Neural cell (in vitro differentiated cells): ENCODE measurements around the gene DEUP1. TPM values are rescaled to one million over a fixed set of nuclear protein-coding genes. Genes with fewer than 3 reads are reported as not detected.

Experiments
- H2AFZ ChIP-seq: fragments of 200-600, 300-800 bp; sonication (generic), shearing (Covaris generic); 2 replicates; pipeline ENCODE4 v1.6.0; 2014; ENCODE audit warnings: low read depth, mild to moderate bottlenecking, antibody characterized with exemption, low read length, moderate library complexity
- H3F3A ChIP-seq: fragments of 200-600 bp; shearing (Covaris generic); 2 replicates; pipeline ENCODE4 v1.6.1; 2016; ENCODE audit warnings: mild to moderate bottlenecking, moderate library complexity, mixed read lengths, antibody characterized with exemption, low read length; ENCODE audit not compliant: insufficient read depth, poor library complexity, severe bottlenecking
- H3K27ac ChIP-seq: fragments of 200-600, 300-800 bp; sonication (generic), shearing (Covaris generic); 2 replicates; pipeline ENCODE4 v1.5.1; 2014; ENCODE audit warnings: mild to moderate bottlenecking, low read length, moderate library complexity
- H3K27me3 ChIP-seq: fragments of 300-800, 200-600 bp; sonication (generic), shearing (Covaris generic); 2 replicates; pipeline ENCODE4 v1.6.0; 2014; ENCODE audit warnings: mild to moderate bottlenecking, low read depth, low read length, moderate library complexity; ENCODE audit not compliant: insufficient read depth
- H3K36me3 ChIP-seq: fragments of 300-800, 200-600 bp; sonication (generic), shearing (Covaris generic); 2 replicates; pipeline ENCODE4 v1.5.1; 2014; ENCODE audit warnings: mild to moderate bottlenecking, antibody characterized with exemption, low read length, moderate library complexity; ENCODE audit not compliant: insufficient read depth
- H3K4me2 ChIP-seq: fragments of 300-800, 200-600 bp; sonication (generic), shearing (Covaris generic); 2 replicates; pipeline ENCODE4 v1.6.0; 2014; ENCODE audit warnings: mild to moderate bottlenecking, low read length
- H3K4me3 ChIP-seq: fragments of 300-800, 200-600 bp; sonication (generic), shearing (Covaris generic); 2 replicates; pipeline ENCODE4 v1.5.1; 2014; ENCODE audit warnings: mild to moderate bottlenecking, low read length, moderate library complexity
- H3K79me2 ChIP-seq: fragments of 200-600 bp; shearing (Covaris generic); replicated peaks from 2 replicates; pipeline ENCODE4 v1.6.0; 2014; ENCODE audit warnings: mild to moderate bottlenecking, low read length, moderate library complexity; ENCODE audit not compliant: insufficient read depth
- H3K9ac ChIP-seq: fragments of 300-800, 200-600 bp; sonication (generic), shearing (Covaris generic); 2 replicates; pipeline ENCODE4 v1.6.1; 2016; ENCODE audit warnings: mild to moderate bottlenecking, low read length, mixed read lengths
- H3K9me2 ChIP-seq: fragments of 200-600 bp; shearing (Covaris generic); 2 replicates; pipeline ENCODE4 v1.6.1; 2016; ENCODE audit warnings: mild to moderate bottlenecking, low read length, mixed read lengths; ENCODE audit not compliant: insufficient read depth
- H3K9me3 ChIP-seq: fragments of 200-600, 300-800 bp; sonication (generic), shearing (Covaris generic); 2 replicates; pipeline ENCODE4 v1.6.1; 2016; ENCODE audit warnings: mild to moderate bottlenecking, mixed run types, low read length, moderate library complexity, mixed read lengths
- H4K20me1 ChIP-seq: fragments of 200-600 bp; shearing (Covaris generic); 2 replicates; pipeline ENCODE4 v1.6.1; 2016; ENCODE audit warnings: mild to moderate bottlenecking, mixed run types; ENCODE audit not compliant: insufficient read depth
- EP300 ChIP-seq: fragments of 450-650 bp; conservative IDR thresholded peaks from 2 replicates; pipeline ENCODE4 v1.6.1; 2014; ENCODE audit warnings: antibody characterized with exemption, mild to moderate bottlenecking, moderate library complexity; ENCODE audit not compliant: poor library complexity, severe bottlenecking
- EZH2 ChIP-seq: fragments of 200-600, 300-800 bp; shearing (Covaris generic), sonication (generic); IDR thresholded peaks from 2 replicates; pipeline ENCODE4 v1.6.1; 2014; ENCODE audit warnings: antibody characterized with exemption, low read length, borderline replicate concordance, mild to moderate bottlenecking; ENCODE audit not compliant: insufficient read depth, poor library complexity, severe bottlenecking
- MXI1 ChIP-seq: fragments of 450-650 bp; conservative IDR thresholded peaks from 2 replicates; pipeline ENCODE4 v1.6.1; 2014; ENCODE audit warnings: antibody characterized with exemption, mild to moderate bottlenecking; ENCODE audit not compliant: poor library complexity, severe bottlenecking
- POLR2AphosphoS5 ChIP-seq: IDR thresholded peaks from 2 replicates; pipeline ENCODE4 v1.6.1; 2012
- RAD21 ChIP-seq: fragments of 450-650 bp; conservative IDR thresholded peaks from 2 replicates; pipeline ENCODE4 v1.6.1; 2014; ENCODE audit warnings: antibody characterized with exemption, mild to moderate bottlenecking, moderate library complexity
- SMC3 ChIP-seq: fragments of 450-650 bp; conservative IDR thresholded peaks from 2 replicates; pipeline ENCODE4 v1.6.1; 2014; ENCODE audit warnings: antibody characterized with exemption, mild to moderate bottlenecking, moderate library complexity; ENCODE audit not compliant: poor library complexity
- TAF1 ChIP-seq: IDR thresholded peaks from 2 replicates; pipeline ENCODE4 v1.6.1; 2012; ENCODE audit warnings: low read depth
- polyA plus RNA-seq: library from polyadenylated mRNA; depleted of rRNA; stranded (reverse); fragments of >200 nt; gene quantifications from 2 replicates; pipeline ENCODE4 v1.2.3, GENCODE V29; 2014
- TF ChIP-seq, protein P1 (sequence below): IDR thresholded peaks from 2 replicates; pipeline ENCODE4 v1.6.1; 2012; ENCODE audit warnings: borderline replicate concordance
- TF ChIP-seq, protein P2 (sequence below): fragments of 450-650 bp; IDR thresholded peaks from 2 replicates; pipeline ENCODE4 v1.5.1; 2014; ENCODE audit warnings: antibody characterized with exemption, mild to moderate bottlenecking, moderate library complexity; ENCODE audit not compliant: poor library complexity, severe bottlenecking

DEUP1 gene
- polyA plus RNA-seq, 1 donor from 2014 or later, result 0.46 TPM

DNA sequence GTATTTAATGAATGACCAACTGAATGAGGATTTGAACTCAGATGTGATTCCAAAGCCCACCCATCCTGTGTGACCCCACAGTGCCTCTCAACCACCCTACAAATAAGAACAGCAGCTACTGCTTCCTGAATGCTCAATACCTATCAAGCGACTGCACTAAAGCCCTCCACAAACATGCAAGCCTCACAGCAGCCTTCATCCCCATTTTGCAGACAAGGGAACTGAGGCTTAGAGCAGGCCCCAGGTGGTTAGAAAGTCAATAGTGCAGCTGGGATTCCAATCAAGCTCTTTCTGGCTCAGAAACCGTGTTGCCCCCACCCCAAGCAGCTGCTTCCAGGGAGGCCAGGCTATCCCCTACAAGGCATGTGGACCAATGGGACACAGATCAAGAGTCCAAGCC is 155.4 kb downstream of the DEUP1 start:
- no peak overlapping the region for H2AFZ ChIP-seq
- no peaks in the 10 kb centered on the region for H3K79me2 ChIP-seq
- H3K36me3 ChIP-seq, result no peaks in the 10 kb centered on the region
- no peaks in the 10 kb centered on the region for H3K9me2 ChIP-seq
- no peak overlapping the region for H3K4me2 ChIP-seq
- no peak overlapping the region for H3K27ac ChIP-seq
- H4K20me1 ChIP-seq, result no peaks in the 10 kb centered on the region
- no peak overlapping the region for H3K9ac ChIP-seq
- H3K4me3 ChIP-seq, result no peak overlapping the region
- no peaks in the 10 kb centered on the region for H3F3A ChIP-seq
- H3K9me3 ChIP-seq, result no peaks in the 10 kb centered on the region
- no peaks in the 10 kb centered on the region for H3K27me3 ChIP-seq
- no peak for TF ChIP-seq SMC3
- TF ChIP-seq, protein P1, sequence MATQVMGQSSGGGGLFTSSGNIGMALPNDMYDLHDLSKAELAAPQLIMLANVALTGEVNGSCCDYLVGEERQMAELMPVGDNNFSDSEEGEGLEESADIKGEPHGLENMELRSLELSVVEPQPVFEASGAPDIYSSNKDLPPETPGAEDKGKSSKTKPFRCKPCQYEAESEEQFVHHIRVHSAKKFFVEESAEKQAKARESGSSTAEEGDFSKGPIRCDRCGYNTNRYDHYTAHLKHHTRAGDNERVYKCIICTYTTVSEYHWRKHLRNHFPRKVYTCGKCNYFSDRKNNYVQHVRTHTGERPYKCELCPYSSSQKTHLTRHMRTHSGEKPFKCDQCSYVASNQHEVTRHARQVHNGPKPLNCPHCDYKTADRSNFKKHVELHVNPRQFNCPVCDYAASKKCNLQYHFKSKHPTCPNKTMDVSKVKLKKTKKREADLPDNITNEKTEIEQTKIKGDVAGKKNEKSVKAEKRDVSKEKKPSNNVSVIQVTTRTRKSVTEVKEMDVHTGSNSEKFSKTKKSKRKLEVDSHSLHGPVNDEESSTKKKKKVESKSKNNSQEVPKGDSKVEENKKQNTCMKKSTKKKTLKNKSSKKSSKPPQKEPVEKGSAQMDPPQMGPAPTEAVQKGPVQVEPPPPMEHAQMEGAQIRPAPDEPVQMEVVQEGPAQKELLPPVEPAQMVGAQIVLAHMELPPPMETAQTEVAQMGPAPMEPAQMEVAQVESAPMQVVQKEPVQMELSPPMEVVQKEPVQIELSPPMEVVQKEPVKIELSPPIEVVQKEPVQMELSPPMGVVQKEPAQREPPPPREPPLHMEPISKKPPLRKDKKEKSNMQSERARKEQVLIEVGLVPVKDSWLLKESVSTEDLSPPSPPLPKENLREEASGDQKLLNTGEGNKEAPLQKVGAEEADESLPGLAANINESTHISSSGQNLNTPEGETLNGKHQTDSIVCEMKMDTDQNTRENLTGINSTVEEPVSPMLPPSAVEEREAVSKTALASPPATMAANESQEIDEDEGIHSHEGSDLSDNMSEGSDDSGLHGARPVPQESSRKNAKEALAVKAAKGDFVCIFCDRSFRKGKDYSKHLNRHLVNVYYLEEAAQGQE, result no peak
- TF ChIP-seq, protein P2, sequence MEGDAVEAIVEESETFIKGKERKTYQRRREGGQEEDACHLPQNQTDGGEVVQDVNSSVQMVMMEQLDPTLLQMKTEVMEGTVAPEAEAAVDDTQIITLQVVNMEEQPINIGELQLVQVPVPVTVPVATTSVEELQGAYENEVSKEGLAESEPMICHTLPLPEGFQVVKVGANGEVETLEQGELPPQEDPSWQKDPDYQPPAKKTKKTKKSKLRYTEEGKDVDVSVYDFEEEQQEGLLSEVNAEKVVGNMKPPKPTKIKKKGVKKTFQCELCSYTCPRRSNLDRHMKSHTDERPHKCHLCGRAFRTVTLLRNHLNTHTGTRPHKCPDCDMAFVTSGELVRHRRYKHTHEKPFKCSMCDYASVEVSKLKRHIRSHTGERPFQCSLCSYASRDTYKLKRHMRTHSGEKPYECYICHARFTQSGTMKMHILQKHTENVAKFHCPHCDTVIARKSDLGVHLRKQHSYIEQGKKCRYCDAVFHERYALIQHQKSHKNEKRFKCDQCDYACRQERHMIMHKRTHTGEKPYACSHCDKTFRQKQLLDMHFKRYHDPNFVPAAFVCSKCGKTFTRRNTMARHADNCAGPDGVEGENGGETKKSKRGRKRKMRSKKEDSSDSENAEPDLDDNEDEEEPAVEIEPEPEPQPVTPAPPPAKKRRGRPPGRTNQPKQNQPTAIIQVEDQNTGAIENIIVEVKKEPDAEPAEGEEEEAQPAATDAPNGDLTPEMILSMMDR, result no peak
- TF ChIP-seq POLR2AphosphoS5, result no peak
- TF ChIP-seq EP300, result no peak
- no peak for TF ChIP-seq TAF1

DNA sequence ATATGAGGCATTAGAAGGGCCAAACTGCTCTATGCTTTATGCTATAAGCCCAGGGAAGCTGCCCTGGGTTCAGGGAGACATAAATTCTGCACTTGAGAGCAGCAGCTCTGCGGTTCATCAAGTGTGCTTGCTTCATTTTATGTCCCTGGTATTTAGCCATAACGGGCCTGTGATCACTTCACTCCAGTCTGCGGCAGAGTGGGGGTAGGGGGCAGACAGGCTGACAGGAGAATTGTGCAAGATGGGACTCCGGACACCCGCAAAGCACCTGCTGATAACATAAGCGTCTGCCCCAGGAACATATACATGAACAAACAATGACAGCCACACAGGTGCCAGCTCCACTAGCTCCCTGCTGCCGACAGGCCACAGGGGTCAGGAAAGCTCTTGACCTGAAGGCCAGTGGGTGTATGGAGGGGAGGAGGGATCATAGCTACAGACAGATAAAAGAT is 156.5 kb downstream of the DEUP1 start:
- no peak overlapping the region for H2AFZ ChIP-seq
- H3K9me3 ChIP-seq, result no peaks in the 10 kb centered on the region
- H3K4me3 ChIP-seq, result no peak overlapping the region
- no peaks in the 10 kb centered on the region for H4K20me1 ChIP-seq
- TF ChIP-seq EZH2 (no peak), SMC3 (no peak), MXI1 (no peak), EP300 (no peak), RAD21 (no peak), POLR2AphosphoS5 (no peak), TAF1 (no peak)
- TF ChIP-seq, protein P1, result no peak
- TF ChIP-seq, protein P2, result no peak
- peak overlapping the region; percentile 24 for H3K9ac ChIP-seq
- H3K9me2 ChIP-seq, result no peaks in the 10 kb centered on the region
- no peaks in the 10 kb centered on the region for H3K36me3 ChIP-seq
- H3F3A ChIP-seq, result no peaks in the 10 kb centered on the region
- H3K27me3 ChIP-seq, result no peaks in the 10 kb centered on the region
- no peaks in the 10 kb centered on the region for H3K79me2 ChIP-seq
- H3K27ac ChIP-seq, result peak overlapping the region; percentile 9
- no peak overlapping the region for H3K4me2 ChIP-seq
